ENCODE results near the gene SAMHD1. TPM values are rescaled to one million over a fixed set of nuclear protein-coding genes. Genes with fewer than 3 reads are reported as not detected.
A peak's percentile ranks its signal among the peaks of the same experiment; 100 is the strongest.

SAMHD1 gene
- total and polyA plus RNA-seq, 2 of the 13 experiments (the other 11 are each of a cell fraction or from before 2014, with no cell fraction given) = 16.9 to 43.5 TPM

DNA sequence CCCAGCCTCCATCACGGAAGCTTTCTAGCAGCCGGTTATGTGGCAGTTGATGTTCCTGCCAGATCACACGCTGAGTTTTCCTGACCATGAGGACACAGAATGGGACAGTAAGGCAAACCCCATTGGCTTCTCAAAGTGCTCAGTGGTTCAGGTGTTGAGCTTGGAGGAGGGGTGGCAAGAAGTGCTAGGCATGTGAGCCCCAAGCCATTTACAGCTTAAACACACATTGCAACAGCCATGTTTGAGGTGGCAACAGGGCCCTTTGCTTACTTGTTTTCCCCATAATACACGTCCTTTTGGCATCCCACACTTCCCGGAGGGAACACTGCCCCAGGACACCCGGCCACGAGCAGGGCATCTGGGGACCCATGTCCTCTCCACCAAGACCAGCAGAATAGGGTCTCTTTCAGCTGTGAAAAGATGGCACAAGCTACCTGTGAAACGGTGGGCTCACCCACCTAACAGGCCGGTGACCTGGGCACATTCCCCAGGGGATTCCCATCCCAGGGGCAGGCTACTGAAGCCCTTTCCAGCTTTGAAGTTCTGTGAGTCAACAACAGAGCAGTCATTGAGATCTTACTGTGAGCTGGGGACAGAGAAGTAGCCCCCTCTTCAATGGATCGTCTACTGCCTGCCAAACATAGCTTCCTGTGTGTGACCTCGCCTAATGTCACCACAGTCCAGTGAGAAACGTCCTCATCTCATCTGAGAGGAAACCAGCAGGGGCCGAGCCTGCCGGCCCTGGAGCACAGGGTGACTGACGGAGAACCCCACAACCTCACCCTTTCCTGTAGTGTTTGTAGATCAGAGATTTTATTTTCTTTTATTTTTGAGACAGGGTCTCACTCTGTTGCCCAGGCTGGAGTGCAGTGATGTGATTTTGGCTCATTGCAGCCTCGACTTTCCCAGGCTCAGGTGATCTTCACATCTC is 79.6 kb downstream of the SAMHD1 start (continued):
- TF ChIP-seq, protein P1, sequence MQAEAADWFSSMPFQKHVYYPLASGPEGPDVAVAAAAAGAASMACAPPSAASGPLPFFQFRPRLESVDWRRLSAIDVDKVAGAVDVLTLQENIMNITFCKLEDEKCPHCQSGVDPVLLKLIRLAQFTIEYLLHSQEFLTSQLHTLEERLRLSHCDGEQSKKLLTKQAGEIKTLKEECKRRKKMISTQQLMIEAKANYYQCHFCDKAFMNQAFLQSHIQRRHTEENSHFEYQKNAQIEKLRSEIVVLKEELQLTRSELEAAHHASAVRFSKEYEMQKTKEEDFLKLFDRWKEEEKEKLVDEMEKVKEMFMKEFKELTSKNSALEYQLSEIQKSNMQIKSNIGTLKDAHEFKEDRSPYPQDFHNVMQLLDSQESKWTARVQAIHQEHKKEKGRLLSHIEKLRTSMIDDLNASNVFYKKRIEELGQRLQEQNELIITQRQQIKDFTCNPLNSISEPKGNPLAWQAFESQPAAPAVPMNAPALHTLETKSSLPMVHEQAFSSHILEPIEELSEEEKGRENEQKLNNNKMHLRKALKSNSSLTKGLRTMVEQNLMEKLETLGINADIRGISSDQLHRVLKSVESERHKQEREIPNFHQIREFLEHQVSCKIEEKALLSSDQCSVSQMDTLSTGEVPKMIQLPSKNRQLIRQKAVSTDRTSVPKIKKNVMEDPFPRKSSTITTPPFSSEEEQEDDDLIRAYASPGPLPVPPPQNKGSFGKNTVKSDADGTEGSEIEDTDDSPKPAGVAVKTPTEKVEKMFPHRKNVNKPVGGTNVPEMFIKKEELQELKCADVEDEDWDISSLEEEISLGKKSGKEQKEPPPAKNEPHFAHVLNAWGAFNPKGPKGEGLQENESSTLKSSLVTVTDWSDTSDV (CRISPR knock-in tag; IDR thresholded peaks at IDR 0.05) = no peak
- TF ChIP-seq SP140L (CRISPR knock-in tag; IDR thresholded peaks at IDR 0.05; ENCODE audit: borderline replicate concordance) (no peak), U2AF1 (optimal IDR thresholded peaks at IDR 0.05; ENCODE audit: low read depth, low read length) (no peak), MTF1 (CRISPR knock-in tag; IDR thresholded peaks at IDR 0.05) (no peak), ZNF83 (CRISPR knock-in tag; IDR thresholded peaks at IDR 0.05; ENCODE audit: borderline replicate concordance) (no peak; the same call in 1 of the 2 replicates), SMYD3 (CRISPR knock-in tag; IDR thresholded peaks at IDR 0.05) (no peak), MED13 (CRISPR knock-in tag; IDR thresholded peaks at IDR 0.05) (no peak), REL (CRISPR knock-in tag; conservative IDR thresholded peaks at IDR 0.05) (no peak), ZFY (CRISPR knock-in tag; IDR thresholded peaks at IDR 0.05) (peak; percentile 51; the same call in 1 of the 2 replicates), PRPF4 (IDR thresholded peaks at IDR 0.05; ENCODE audit: low read depth, low read length, poor library complexity, severe bottlenecking) (no peak), EHMT2 (IDR thresholded peaks at IDR 0.05; ENCODE audit: borderline replicate concordance, low read depth, low read length) (peak; percentile 20; the same call in 1 of the 2 replicates)
- TF ChIP-seq, protein P2, sequence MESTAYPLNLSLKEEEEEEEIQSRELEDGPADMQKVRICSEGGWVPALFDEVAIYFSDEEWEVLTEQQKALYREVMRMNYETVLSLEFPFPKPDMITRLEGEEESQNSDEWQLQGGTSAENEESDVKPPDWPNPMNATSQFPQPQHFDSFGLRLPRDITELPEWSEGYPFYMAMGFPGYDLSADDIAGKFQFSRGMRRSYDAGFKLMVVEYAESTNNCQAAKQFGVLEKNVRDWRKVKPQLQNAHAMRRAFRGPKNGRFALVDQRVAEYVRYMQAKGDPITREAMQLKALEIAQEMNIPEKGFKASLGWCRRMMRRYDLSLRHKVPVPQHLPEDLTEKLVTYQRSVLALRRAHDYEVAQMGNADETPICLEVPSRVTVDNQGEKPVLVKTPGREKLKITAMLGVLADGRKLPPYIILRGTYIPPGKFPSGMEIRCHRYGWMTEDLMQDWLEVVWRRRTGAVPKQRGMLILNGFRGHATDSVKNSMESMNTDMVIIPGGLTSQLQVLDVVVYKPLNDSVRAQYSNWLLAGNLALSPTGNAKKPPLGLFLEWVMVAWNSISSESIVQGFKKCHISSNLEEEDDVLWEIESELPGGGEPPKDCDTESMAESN (CRISPR knock-in tag; conservative IDR thresholded peaks at IDR 0.05) = no peak
- TF ChIP-seq, protein P3, sequence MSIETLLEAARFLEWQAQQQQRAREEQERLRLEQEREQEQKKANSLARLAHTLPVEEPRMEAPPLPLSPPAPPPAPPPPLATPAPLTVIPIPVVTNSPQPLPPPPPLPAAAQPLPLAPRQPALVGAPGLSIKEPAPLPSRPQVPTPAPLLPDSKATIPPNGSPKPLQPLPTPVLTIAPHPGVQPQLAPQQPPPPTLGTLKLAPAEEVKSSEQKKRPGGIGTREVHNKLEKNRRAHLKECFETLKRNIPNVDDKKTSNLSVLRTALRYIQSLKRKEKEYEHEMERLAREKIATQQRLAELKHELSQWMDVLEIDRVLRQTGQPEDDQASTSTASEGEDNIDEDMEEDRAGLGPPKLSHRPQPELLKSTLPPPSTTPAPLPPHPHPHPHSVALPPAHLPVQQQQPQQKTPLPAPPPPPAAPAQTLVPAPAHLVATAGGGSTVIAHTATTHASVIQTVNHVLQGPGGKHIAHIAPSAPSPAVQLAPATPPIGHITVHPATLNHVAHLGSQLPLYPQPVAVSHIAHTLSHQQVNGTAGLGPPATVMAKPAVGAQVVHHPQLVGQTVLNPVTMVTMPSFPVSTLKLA (IDR thresholded peaks at IDR 0.05) = no peak
- TF ChIP-seq, protein P4, sequence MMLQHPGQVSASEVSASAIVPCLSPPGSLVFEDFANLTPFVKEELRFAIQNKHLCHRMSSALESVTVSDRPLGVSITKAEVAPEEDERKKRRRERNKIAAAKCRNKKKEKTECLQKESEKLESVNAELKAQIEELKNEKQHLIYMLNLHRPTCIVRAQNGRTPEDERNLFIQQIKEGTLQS (CRISPR knock-in tag; IDR thresholded peaks at IDR 0.05) = no peak
- TF ChIP-seq, protein P5, sequence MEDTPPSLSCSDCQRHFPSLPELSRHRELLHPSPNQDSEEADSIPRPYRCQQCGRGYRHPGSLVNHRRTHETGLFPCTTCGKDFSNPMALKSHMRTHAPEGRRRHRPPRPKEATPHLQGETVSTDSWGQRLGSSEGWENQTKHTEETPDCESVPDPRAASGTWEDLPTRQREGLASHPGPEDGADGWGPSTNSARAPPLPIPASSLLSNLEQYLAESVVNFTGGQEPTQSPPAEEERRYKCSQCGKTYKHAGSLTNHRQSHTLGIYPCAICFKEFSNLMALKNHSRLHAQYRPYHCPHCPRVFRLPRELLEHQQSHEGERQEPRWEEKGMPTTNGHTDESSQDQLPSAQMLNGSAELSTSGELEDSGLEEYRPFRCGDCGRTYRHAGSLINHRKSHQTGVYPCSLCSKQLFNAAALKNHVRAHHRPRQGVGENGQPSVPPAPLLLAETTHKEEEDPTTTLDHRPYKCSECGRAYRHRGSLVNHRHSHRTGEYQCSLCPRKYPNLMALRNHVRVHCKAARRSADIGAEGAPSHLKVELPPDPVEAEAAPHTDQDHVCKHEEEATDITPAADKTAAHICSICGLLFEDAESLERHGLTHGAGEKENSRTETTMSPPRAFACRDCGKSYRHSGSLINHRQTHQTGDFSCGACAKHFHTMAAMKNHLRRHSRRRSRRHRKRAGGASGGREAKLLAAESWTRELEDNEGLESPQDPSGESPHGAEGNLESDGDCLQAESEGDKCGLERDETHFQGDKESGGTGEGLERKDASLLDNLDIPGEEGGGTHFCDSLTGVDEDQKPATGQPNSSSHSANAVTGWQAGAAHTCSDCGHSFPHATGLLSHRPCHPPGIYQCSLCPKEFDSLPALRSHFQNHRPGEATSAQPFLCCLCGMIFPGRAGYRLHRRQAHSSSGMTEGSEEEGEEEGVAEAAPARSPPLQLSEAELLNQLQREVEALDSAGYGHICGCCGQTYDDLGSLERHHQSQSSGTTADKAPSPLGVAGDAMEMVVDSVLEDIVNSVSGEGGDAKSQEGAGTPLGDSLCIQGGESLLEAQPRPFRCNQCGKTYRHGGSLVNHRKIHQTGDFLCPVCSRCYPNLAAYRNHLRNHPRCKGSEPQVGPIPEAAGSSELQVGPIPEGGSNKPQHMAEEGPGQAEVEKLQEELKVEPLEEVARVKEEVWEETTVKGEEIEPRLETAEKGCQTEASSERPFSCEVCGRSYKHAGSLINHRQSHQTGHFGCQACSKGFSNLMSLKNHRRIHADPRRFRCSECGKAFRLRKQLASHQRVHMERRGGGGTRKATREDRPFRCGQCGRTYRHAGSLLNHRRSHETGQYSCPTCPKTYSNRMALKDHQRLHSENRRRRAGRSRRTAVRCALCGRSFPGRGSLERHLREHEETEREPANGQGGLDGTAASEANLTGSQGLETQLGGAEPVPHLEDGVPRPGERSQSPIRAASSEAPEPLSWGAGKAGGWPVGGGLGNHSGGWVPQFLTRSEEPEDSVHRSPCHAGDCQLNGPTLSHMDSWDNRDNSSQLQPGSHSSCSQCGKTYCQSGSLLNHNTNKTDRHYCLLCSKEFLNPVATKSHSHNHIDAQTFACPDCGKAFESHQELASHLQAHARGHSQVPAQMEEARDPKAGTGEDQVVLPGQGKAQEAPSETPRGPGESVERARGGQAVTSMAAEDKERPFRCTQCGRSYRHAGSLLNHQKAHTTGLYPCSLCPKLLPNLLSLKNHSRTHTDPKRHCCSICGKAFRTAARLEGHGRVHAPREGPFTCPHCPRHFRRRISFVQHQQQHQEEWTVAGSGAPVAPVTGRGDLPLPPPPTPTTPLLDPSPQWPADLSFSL (CRISPR knock-in tag; IDR thresholded peaks at IDR 0.05) = no peak
